T-cell (primary cell): ENCODE measurements around the gene ASPHD1. TPM values are rescaled to one million over a fixed set of nuclear protein-coding genes. Genes with fewer than 3 reads are reported as not detected.

Experiments used
- ATAC-seq, 4 experiments: fragments of 200-7000 bp in 3 of 4; fragments of 150-1000 bp in 1 of 4; cut with Tn5 transposase; replicated peaks in 1 of 4; 1 replicate in 3 of 4; 2 replicates in 1 of 4; pipeline ENCODE4 v1.10.0; 2021; ENCODE audit warnings: moderate library complexity in 3 of 4, mild to moderate bottlenecking in 2 of 4, moderate number of reproducible peaks in 1 of 4
- CTCF ChIA-PET, 2 donors: fragments of 300-600 bp; sonication (Branson Sonifier 250); formaldehyde crosslinking; loops; one replicate each; lab custom pipeline; 2022; ENCODE audit warnings: antibody characterized with exemption in 2 of 2; lab: Charles Lee
- POLR2A ChIA-PET, 2 donors: fragments of 300-600 bp; sonication (Branson Sonifier 250); formaldehyde crosslinking; loops; one replicate each; lab custom pipeline; 2022; ENCODE audit warnings: antibody characterized with exemption in 2 of 2; lab: Charles Lee
- DNase-seq, 35 experiments: peaks; one replicate each; pipeline versions ENCODE4 v3.0.0 to v3.0.0-alpha.2; 2013 to 2023
- H3K27ac ChIP-seq: one replicate; pipeline ENCODE4 v1.5.1; 2013; ENCODE audit warnings: low read length
- H3K27me3 ChIP-seq, 2 experiments: replicated peaks in 1 of 2; 1 replicate in 1 of 2; 2 replicates in 1 of 2; pipeline versions ENCODE4 v1.6.1 to v1.7.0; 2013; ENCODE audit warnings: low read length in 1 of 2, mixed read lengths in 1 of 2; ENCODE audit not compliant: control insufficient read depth in 2 of 2, insufficient read depth in 2 of 2; ENCODE audit errors: extremely low read depth in 1 of 2
- H3K36me3 ChIP-seq, 2 donors: 1 replicate in 1 of 2; 2 replicates in 1 of 2; pipeline versions ENCODE4 v1.6.1 to v1.7.0; 2013; ENCODE audit warnings: low read length in 1 of 2; ENCODE audit not compliant: control insufficient read depth in 2 of 2, insufficient read depth in 1 of 2; ENCODE audit errors: extremely low read depth in 1 of 2
- H3K4me1 ChIP-seq, 2 experiments: 1 replicate in 1 of 2; 2 replicates in 1 of 2; pipeline versions ENCODE4 v1.6.1 to v1.7.0; 2013; ENCODE audit warnings: low read length in 2 of 2, mixed read lengths in 1 of 2; ENCODE audit not compliant: insufficient read depth in 2 of 2, control insufficient read depth in 1 of 2; ENCODE audit errors: extremely low read depth in 1 of 2
- H3K4me3 ChIP-seq, 2 donors: 1 replicate in 1 of 2; 2 replicates in 1 of 2; pipeline versions ENCODE4 v1.5.1 to v1.7.0; 2013; ENCODE audit warnings: mild to moderate bottlenecking in 2 of 2, low read length in 1 of 2, moderate library complexity in 1 of 2; ENCODE audit not compliant: control insufficient read depth in 1 of 2; ENCODE audit errors: extremely low read depth in 1 of 2
- H3K9me3 ChIP-seq: 2 replicates; pipeline ENCODE4 v1.7.0; 2013
- H3K27ac Mint-ChIP-seq, 2 donors: one replicate each; pipeline ENCODE4 v1.8.0; 2020 to 2021; ENCODE audit warnings: mild to moderate bottlenecking in 2 of 2, mixed read lengths in 2 of 2
- H3K27me3 Mint-ChIP-seq, 2 donors: one replicate each; pipeline ENCODE4 v1.8.0; 2021 to 2022; ENCODE audit warnings: mixed read lengths in 2 of 2
- H3K36me3 Mint-ChIP-seq: one replicate; pipeline ENCODE4 v1.8.0; 2021; ENCODE audit warnings: mixed read lengths
- H3K4me1 Mint-ChIP-seq, 3 donors: one replicate each; pipeline ENCODE4 v1.8.0; 2020 to 2022; ENCODE audit warnings: mixed read lengths in 3 of 3, mild to moderate bottlenecking in 1 of 3
- H3K4me3 Mint-ChIP-seq, 3 donors: one replicate each; pipeline ENCODE4 v1.8.0; 2020 to 2022; ENCODE audit warnings: mild to moderate bottlenecking in 3 of 3, mixed read lengths in 3 of 3, moderate library complexity in 3 of 3
- H3K9me3 Mint-ChIP-seq, 3 donors: one replicate each; pipeline ENCODE4 v1.8.0; 2020 to 2022; ENCODE audit warnings: mixed read lengths in 3 of 3
- WGBS: methylation state at CpG from one replicate; pipeline ENCODE4 v1.1.5; 2013; ENCODE audit warnings: missing lambda C conversion rate; ENCODE audit not compliant: insufficient coverage; 5-methylcytosine and 5-hydroxymethylcytosine counted together
- total RNA-seq, 35 experiments: library from RNA in 6 of 35; stranded (reverse) in 6 of 35; fragments of 120-200 nt in 1 of 35; gene quantifications; one replicate each; pipeline versions ENCODE4 v1.2.1 to v1.2.4 and lab custom pipeline; 2013 to 2026

The ASPHD1 gene
- total RNA-seq, 5 donors from 2014 or later (not counting 1 experiment from before 2014, with no cell fraction given): not detected

DNA sequence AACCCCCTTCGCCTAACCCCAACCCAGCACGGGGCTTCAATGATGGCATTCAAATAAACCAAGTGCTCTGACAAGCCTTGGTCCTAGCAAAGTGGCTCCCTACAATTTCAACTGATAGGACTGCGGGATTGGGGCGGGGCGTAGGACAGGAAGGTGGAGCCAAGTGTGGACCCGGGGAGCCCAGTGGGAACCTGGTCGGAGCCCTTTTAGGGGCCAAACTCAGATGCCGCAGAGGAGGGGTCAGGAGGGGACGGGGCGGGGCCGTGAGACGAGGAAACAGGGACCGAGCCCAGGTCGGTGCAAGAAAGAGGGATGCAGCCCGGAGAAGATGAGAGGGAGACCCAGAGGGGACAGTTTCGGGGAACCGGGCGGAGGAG lies 24.1 kb upstream of the ASPHD1 start:
- no peak for DNase-seq
- Histone ChIP-seq H3K9me3 (no peaks in the 10 kb centered on the region), H3K4me1 (peaks cover 3 to 21% of the 10 kb centered on the region in 2 experiments), H3K27ac (no peak overlapping the region), H3K27me3 (peaks cover 0 to 61% of the 10 kb centered on the region in 2 experiments), H3K36me3 (no peaks in the 10 kb centered on the region), H3K4me3 (peak overlapping the region; percentile 29 to 38)
- POLR2A ChIA-PET: interaction anchor here in 1 of 2 donors (0.6 kb wide), 1 partner anchor 1119 kb away, joined by 3 read pairs; no protein-coding TSS in a partner anchor
- ATAC-seq: peak in 2 of 4 experiments; percentile 7 to 11
- Mint-ChIP-seq H3K4me3 (peak overlapping the region; percentile 67 to 69 (median 68)), H3K27me3 (peaks cover 15 to 34% of the 10 kb centered on the region in 2 donors), H3K4me1 (peaks cover 13 to 18% (median 18%) of the 10 kb centered on the region in 3 donors), H3K9me3 (no peaks in the 10 kb centered on the region), H3K36me3 (no peaks in the 10 kb centered on the region), H3K27ac (peak overlapping the region in 1 of 2 donors; percentile 3)
- CTCF ChIA-PET: interaction anchor here in 1 of 2 donors (0.7 kb wide), 1 partner anchor 188 kb away, joined by 9 read pairs; no protein-coding TSS in a partner anchor
- WGBS: 32% methylated on average over 15 of the region's 18 CpGs

DNA sequence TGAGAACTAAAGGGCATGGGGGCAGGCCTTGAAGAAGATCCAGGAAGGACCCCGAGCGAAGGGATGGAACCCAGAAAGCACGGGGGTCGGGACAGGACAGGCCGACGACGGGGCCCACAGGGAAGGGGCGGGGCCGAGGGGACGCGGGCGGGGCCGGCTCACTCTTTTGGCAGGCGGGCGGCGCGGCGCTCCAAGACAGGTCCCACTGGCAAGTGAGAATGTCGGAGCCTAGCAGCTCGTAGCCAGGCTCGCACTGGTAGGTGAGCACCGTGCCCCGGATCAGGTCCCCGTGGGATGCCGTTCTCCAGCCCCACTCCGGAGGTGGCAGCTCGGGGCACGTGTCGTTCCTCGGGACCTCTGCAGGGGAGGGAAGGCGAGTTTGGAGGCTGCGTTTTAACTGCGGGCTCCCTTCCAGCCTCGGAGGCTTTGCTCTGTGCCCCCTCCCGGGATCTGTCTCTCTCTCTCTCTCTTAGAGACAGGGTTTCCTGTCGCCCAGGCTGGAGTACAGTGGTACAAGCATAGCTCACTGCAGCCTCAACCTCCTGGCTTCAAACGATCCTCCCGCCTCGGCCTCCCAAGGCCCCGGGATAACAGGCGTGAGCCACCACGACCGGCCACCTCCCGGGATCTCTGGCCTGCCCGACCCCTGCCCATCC lies 23.6 kb upstream of the ASPHD1 start:
- POLR2A ChIA-PET: interaction anchor here in 1 of 2 donors (0.6 kb wide), 1 partner anchor 96 kb away, joined by 5 read pairs; no protein-coding TSS in a partner anchor
- Mint-ChIP-seq H3K27me3 (peaks cover 15 to 34% of the 10 kb centered on the region in 2 donors), H3K27ac (no peak overlapping the region), H3K36me3 (no peaks in the 10 kb centered on the region), H3K9me3 (no peaks in the 10 kb centered on the region), H3K4me3 (peak overlapping the region; percentile 67 to 69 (median 68)), H3K4me1 (peaks cover 13 to 18% (median 18%) of the 10 kb centered on the region in 3 donors)
- ATAC-seq (peak; percentile 60 to 69 (median 62)), DNase-seq (peak in 17 of 35 experiments; percentile 3 to 45 (median 23))
- Histone ChIP-seq H3K4me3 (peak overlapping the region; percentile 29 to 38), H3K27me3 (peaks cover 0 to 60% of the 10 kb centered on the region in 2 experiments), H3K4me1 (peaks cover 3 to 21% of the 10 kb centered on the region in 2 experiments), H3K27ac (no peak overlapping the region), H3K9me3 (no peaks in the 10 kb centered on the region), H3K36me3 (no peaks in the 10 kb centered on the region)
- CTCF ChIA-PET: interaction anchor here in 1 of 2 donors (0.5 kb wide), 1 partner anchor 178 kb away, joined by 3 read pairs; no protein-coding TSS in a partner anchor
- 6% methylated on average over 39 of the region's 45 CpGs for WGBS

DNA sequence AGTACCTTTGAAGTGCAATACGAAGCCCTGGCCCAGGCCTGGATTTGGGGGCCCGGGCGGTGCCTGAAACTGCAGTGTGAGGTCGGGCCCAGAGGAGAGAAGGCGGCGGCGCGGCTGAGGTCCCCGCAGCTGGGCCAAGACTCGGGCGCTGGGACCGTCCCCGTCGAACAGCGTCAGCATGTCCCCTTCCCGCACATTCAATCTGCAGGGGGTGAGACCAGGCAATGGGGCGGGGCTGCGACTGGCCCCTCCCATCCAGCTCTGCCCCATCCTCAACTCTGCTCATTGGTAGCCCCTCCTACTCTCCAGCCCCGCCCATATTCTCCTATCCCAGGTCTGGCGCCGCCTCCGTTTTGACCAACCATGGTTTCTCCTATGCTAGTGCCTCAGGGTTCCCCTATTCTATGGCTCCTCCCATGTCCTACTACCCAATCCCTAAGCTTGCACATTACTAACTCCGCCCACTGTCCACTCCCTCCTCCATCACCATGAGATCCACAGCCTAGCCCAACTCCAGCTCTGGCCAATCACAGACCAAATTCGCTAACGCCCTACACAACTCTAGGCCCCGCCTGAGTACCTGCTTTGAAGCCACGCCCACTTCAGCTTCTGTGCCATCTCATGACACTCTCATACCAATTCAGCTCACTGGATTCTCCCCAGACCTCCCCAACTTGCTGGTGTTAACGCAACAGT lies 22.9 kb upstream of the ASPHD1 start:
- CTCF ChIA-PET: interaction anchor here in 1 of 2 donors (0.5 to 0.6 kb wide), 2 partner anchors 155 to 178 kb away, joined by 3 read pairs; no protein-coding TSS in a partner anchor
- peak; percentile 33 to 78 (median 44) for ATAC-seq

DNA sequence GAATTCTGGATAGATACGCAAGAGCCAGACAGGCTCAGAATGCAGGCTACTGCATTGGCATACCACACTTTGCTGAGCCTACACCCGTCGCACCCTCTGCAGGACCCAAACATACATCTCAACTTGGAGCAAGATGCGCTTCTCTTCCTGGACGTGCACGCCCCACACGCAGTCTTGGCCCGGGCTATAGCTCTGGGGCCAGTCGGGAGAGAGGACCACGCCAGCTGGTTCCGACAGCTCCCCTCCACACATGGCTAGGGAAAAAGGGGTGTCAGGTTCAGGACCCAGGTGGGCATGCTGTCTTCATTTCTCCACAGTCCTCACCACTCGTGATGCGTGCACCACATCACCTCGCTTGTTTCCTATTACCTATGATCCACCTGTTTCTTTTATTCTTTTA lies 22.1 kb upstream of the ASPHD1 start:
- H3K27me3 Mint-ChIP-seq: peaks cover 21 to 40% of the 10 kb centered on the region in 2 donors
- Histone ChIP-seq H3K27ac (no peak overlapping the region), H3K9me3 (no peaks in the 10 kb centered on the region), H3K36me3 (no peaks in the 10 kb centered on the region), H3K4me1 (peaks cover 3 to 21% of the 10 kb centered on the region in 2 experiments), H3K4me3 (no peak overlapping the region), H3K27me3 (peaks cover 0 to 65% of the 10 kb centered on the region in 2 experiments)
- ChIA-PET CTCF (no interaction called here), POLR2A (interaction anchor here (0.6 kb wide), 2 partner anchors 55 to 1017 kb away, joined by 3 to 7 read pairs; no protein-coding TSS in a partner anchor)
- 92% methylated on average over 7 of the region's 14 CpGs for WGBS
- H3K36me3 Mint-ChIP-seq: no peaks in the 10 kb centered on the region
- H3K27ac Mint-ChIP-seq: no peak overlapping the region
- H3K9me3 Mint-ChIP-seq: no peaks in the 10 kb centered on the region
- no peak for ATAC-seq
- peaks cover 13 to 18% (median 18%) of the 10 kb centered on the region in 3 donors for H3K4me1 Mint-ChIP-seq
- DNase-seq: no peak
- H3K4me3 Mint-ChIP-seq: peak overlapping the region in 1 of 3 donors; percentile 69

More for the DNA sequence above, 22.9 kb upstream of the ASPHD1 start:
- H3K9me3 ChIP-seq: no peaks in the 10 kb centered on the region
- H3K36me3 ChIP-seq: no peaks in the 10 kb centered on the region
- H3K4me1 ChIP-seq: peaks cover 3 to 21% of the 10 kb centered on the region in 2 experiments
- POLR2A ChIA-PET: interaction anchor here in 1 of 2 donors (0.6 kb wide), 1 partner anchor 27 kb away, joined by 5 read pairs; no protein-coding TSS in a partner anchor
- H3K27me3 ChIP-seq: peaks cover 0 to 65% of the 10 kb centered on the region in 2 experiments
- DNase-seq: peak in 25 of 35 experiments; percentile 6 to 56 (median 25)
- Mint-ChIP-seq H3K27me3 (peaks cover 15 to 34% of the 10 kb centered on the region in 2 donors), H3K27ac (peak overlapping the region in 1 of 2 donors; percentile 19), H3K4me3 (peak overlapping the region; percentile 67 to 69 (median 68)), H3K36me3 (no peaks in the 10 kb centered on the region), H3K4me1 (peaks cover 13 to 18% (median 18%) of the 10 kb centered on the region in 3 donors), H3K9me3 (no peaks in the 10 kb centered on the region)
- H3K27ac ChIP-seq: no peak overlapping the region
- WGBS: 25% methylated on average over 28 of the region's 28 CpGs
- peak overlapping the region in 1 of 2 donors; percentile 38 for H3K4me3 ChIP-seq

DNA sequence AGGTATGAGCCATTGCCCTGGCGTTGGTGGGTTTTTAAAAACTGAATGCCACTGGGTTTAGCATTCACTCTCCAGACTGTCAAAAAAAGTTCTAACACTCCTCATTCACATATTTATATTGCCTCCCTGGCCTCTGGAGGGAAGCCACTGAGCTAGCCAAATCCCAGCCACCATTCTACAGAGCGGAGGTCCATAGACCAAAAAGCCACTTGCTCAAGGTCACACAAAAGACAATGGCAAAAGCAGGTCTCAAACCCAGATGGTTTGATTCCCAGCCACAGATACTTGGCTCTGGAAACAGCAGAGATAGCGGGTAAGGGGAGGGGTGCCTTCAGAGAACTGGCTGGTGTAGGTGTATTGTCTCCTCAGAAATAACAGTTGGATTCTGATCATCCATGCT lies 19.2 kb upstream of the ASPHD1 start:
- peaks cover 22 to 37% of the 10 kb centered on the region in 2 donors for H3K27me3 Mint-ChIP-seq
- peaks cover 13 to 16% (median 16%) of the 10 kb centered on the region in 3 donors for H3K4me1 Mint-ChIP-seq
- Histone ChIP-seq H3K27ac (no peak overlapping the region), H3K4me1 (peaks cover 3 to 18% of the 10 kb centered on the region in 2 experiments), H3K36me3 (no peaks in the 10 kb centered on the region), H3K27me3 (peaks cover 0 to 61% of the 10 kb centered on the region in 2 experiments), H3K9me3 (no peaks in the 10 kb centered on the region), H3K4me3 (no peak overlapping the region)
- POLR2A ChIA-PET: no interaction called here
- no peak for ATAC-seq
- no peaks in the 10 kb centered on the region for H3K36me3 Mint-ChIP-seq
- H3K27ac Mint-ChIP-seq: no peak overlapping the region
- no peaks in the 10 kb centered on the region for H3K9me3 Mint-ChIP-seq
- H3K4me3 Mint-ChIP-seq: no peak overlapping the region
- DNase-seq: no peak
- CTCF ChIA-PET: no interaction called here
- WGBS: 100% methylated on average over 1 of the region's 3 CpGs

DNA sequence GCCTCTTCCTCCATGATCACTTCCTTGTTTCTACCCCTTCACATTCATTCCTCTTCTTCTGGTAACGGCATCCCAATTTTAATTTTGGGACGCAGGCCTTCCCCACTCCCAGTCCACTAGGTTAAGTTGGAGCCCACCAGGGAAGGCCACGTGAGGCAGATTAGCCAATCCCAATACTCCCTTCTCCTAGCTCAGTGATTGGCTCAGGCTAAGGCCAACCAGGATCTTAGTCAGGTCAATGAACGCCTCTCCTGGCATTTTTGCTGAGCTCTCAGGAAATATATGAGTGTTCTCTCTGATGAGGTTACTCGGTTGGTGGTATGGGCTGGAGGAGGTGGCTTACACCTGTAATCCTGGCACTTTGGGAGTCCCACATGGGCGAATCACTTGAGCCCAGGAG lies 16.3 kb upstream of the ASPHD1 start:
- H3K36me3 Mint-ChIP-seq: no peaks in the 10 kb centered on the region
- no peaks in the 10 kb centered on the region for H3K4me1 Mint-ChIP-seq
- CTCF ChIA-PET: no interaction called here
- Histone ChIP-seq H3K9me3 (no peaks in the 10 kb centered on the region), H3K27ac (no peak overlapping the region), H3K4me3 (no peak overlapping the region), H3K4me1 (no peaks in the 10 kb centered on the region), H3K36me3 (no peaks in the 10 kb centered on the region), H3K27me3 (peaks cover 0 to 43% of the 10 kb centered on the region in 2 experiments)
- no peak for DNase-seq
- POLR2A ChIA-PET: no interaction called here
- ATAC-seq: no peak
- 84% methylated on average over 3 of the region's 6 CpGs for WGBS
- H3K27me3 Mint-ChIP-seq: peaks cover 12 to 20% of the 10 kb centered on the region in 2 donors
- H3K4me3 Mint-ChIP-seq: no peak overlapping the region
- no peak overlapping the region for H3K27ac Mint-ChIP-seq
- no peaks in the 10 kb centered on the region for H3K9me3 Mint-ChIP-seq
